ENCODE measurements around the gene ZNF207.
A peak's percentile ranks its signal among the peaks of the same experiment; 100 is the strongest.
"Not testable (repeated sequence)": the region's sequence is repeated elsewhere in the genome, so short reads cannot be mapped to it uniquely, and the experiment has no call there.

ZNF207 gene

GRCh38 chr17:32318071-32318470 is 31.9 kb upstream of the ZNF207 start:
- no peak overlapping the region for H3K4me3 Mint-ChIP-seq
- H3K36me3 Mint-ChIP-seq (ENCODE audit: low read depth): no peaks in the 10 kb centered on the region
- no peak for DNase-seq
- no peak overlapping the region for H3K27ac Mint-ChIP-seq
- H3K27me3 Mint-ChIP-seq (ENCODE audit: low read depth, poor library complexity): peaks cover 48% of the 10 kb centered on the region
- no peak for TF ChIP-seq CTCF (IDR thresholded peaks at IDR 0.05)
- no peaks in the 10 kb centered on the region for H3K9me3 Mint-ChIP-seq
- peaks cover 8% of the 10 kb centered on the region for H3K4me1 Mint-ChIP-seq

GRCh38 chr17:32319548-32319905 is 30.4 kb upstream of the ZNF207 start:
- H3K27ac Mint-ChIP-seq: no peak overlapping the region
- H3K9me3 Mint-ChIP-seq: no peaks in the 10 kb centered on the region
- DNase-seq: peak; percentile 87
- peak; percentile 95 for TF ChIP-seq CTCF (IDR thresholded peaks at IDR 0.05)
- H3K36me3 Mint-ChIP-seq (ENCODE audit: low read depth): no peaks in the 10 kb centered on the region
- no peak overlapping the region for H3K4me3 Mint-ChIP-seq
- H3K27me3 Mint-ChIP-seq (ENCODE audit: low read depth, poor library complexity): peaks cover 40% of the 10 kb centered on the region
- H3K4me1 Mint-ChIP-seq: peaks cover 22% of the 10 kb centered on the region

- H3K27me3 Mint-ChIP-seq (ENCODE audit: low read depth, poor library complexity): peaks cover 36% of the 10 kb centered on the region
- not testable (repeated sequence) for DNase-seq; H3K36me3 Mint-ChIP-seq (ENCODE audit: low read depth); H3K27ac Mint-ChIP-seq; H3K4me3 Mint-ChIP-seq; H3K9me3 Mint-ChIP-seq
- H3K4me1 Mint-ChIP-seq: peaks cover 23% of the 10 kb centered on the region
Observed at GRCh38 chr17:32320080-32320479, 29.9 kb upstream of the ZNF207 start.

GRCh38 chr17:32320847-32321246 is 29.1 kb upstream of the ZNF207 start:
- H3K4me3 Mint-ChIP-seq: no peak overlapping the region
- H3K9me3 Mint-ChIP-seq: no peaks in the 10 kb centered on the region
- no peaks in the 10 kb centered on the region for H3K36me3 Mint-ChIP-seq (ENCODE audit: low read depth)
- TF ChIP-seq CTCF (IDR thresholded peaks at IDR 0.05): no peak
- no peak overlapping the region for H3K27ac Mint-ChIP-seq
- H3K27me3 Mint-ChIP-seq (ENCODE audit: low read depth, poor library complexity): peaks cover 29% of the 10 kb centered on the region
- H3K4me1 Mint-ChIP-seq: peaks cover 23% of the 10 kb centered on the region
- DNase-seq: no peak

- Mint-ChIP-seq H3K9me3 (no peaks in the 10 kb centered on the region), H3K27ac (peak overlapping the region; percentile 52), H3K4me3 (no peak overlapping the region), H3K36me3 (ENCODE audit: low read depth) (no peaks in the 10 kb centered on the region), H3K27me3 (ENCODE audit: low read depth, poor library complexity) (peaks cover 22% of the 10 kb centered on the region), H3K4me1 (peaks cover 18% of the 10 kb centered on the region)
- no peak for DNase-seq
- no peak for TF ChIP-seq CTCF (IDR thresholded peaks at IDR 0.05)
Observed at GRCh38 chr17:32323046-32323445, 26.9 kb upstream of the ZNF207 start.

- peaks cover 16% of the 10 kb centered on the region for H3K27me3 Mint-ChIP-seq (ENCODE audit: low read depth, poor library complexity)
- DNase-seq: no peak
- TF ChIP-seq CTCF (IDR thresholded peaks at IDR 0.05): no peak
- H3K27ac Mint-ChIP-seq: no peak overlapping the region
- no peaks in the 10 kb centered on the region for H3K36me3 Mint-ChIP-seq (ENCODE audit: low read depth)
- H3K9me3 Mint-ChIP-seq: no peaks in the 10 kb centered on the region
- peaks cover 18% of the 10 kb centered on the region for H3K4me1 Mint-ChIP-seq
- H3K4me3 Mint-ChIP-seq: no peak overlapping the region
Observed at GRCh38 chr17:32323811-32324491, 26.0 kb upstream of the ZNF207 start.

Data from nephron progenitor cell (in vitro differentiated cells).